NCI-H2227 treated with DMSO at 0.1 percent for 48 hours (cell line): ENCODE measurements around the gene CGB2.
"Not testable (repeated sequence)": the region's sequence is repeated elsewhere in the genome, so short reads cannot be mapped to it uniquely, and the experiment has no call there.

Experiments used
- DNase-seq: peaks from one replicate; lab custom pipeline; 2025; lab: John Stamatoyannopoulos, UW

CGB2 gene

DNA sequence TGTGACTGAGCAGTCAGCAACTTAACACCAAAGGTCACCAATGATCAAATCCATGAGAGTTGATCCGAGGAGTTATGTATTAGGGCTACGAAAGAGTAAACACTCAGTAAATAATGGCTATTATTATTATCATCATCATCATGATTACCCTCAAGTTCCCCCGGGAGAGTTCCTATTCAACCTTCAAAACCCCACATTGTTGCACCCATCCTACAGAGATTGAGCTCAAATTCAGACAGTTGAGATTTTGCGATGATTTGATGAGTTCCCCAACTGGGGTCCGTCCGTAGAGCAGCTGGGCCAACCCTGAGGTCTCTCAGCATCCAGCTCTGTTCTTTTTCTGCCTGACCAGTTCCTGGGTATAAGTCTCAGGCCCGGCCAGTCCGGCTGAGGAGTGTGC is 6.4 kb downstream of the CGB2 start:
- not testable (repeated sequence) for DNase-seq

GRCh38 chr19:49038557-49039276 is 7.0 kb downstream of the CGB2 start:
- not testable (repeated sequence) for DNase-seq

GRCh38 chr19:49039736-49040135 is 8.0 kb downstream of the CGB2 start:
- not testable (repeated sequence) for DNase-seq

GRCh38 chr19:49042177-49042576 is 10.5 kb downstream of the CGB2 start:
- DNase-seq: no peak

- DNase-seq: not testable (repeated sequence)
These were observed 11.0 kb downstream of the CGB2 start for GRCh38 chr19:49042666-49043065.

GRCh38 chr19:49043548-49043947 is 11.9 kb downstream of the CGB2 start, which contains the start of gene CGB5:
Gene CGB5, plus strand, starts transcription at chr19:49043848. Its CDS starts 362 bp downstream, at chr19:49044210.
- not testable (repeated sequence) for DNase-seq

GRCh38 chr19:49049011-49049410 is 17.3 kb downstream of the CGB2 start, which contains the start of gene CGB8:
Gene CGB8, minus strand, starts transcription at chr19:49049111. Its CDS starts 372 bp downstream, at chr19:49048739.
- DNase-seq: not testable (repeated sequence)

DNA sequence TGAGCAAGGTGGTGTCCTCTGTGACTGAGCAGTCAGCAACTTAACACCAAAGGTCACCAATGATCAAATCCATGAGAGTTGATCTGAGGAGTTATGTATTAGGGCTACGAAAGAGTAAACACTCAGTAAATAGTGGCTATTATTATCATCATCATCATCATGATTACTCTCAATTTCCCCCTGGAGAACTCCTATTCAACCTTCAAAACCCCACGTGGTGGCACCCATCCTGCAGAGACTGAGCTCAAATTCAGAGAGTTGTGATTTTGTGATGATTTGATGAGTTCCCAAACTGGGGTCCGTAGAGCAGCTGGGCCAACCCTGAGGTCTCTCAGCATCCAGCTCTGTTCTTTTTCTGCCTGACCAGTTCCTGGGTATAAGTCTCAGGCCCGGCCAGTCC is 18.1 kb downstream of the CGB2 start:
- DNase-seq: not testable (repeated sequence)

- DNase-seq: not testable (repeated sequence)
These were observed 18.8 kb downstream of the CGB2 start for GRCh38 chr19:49050376-49051033.

DNA sequence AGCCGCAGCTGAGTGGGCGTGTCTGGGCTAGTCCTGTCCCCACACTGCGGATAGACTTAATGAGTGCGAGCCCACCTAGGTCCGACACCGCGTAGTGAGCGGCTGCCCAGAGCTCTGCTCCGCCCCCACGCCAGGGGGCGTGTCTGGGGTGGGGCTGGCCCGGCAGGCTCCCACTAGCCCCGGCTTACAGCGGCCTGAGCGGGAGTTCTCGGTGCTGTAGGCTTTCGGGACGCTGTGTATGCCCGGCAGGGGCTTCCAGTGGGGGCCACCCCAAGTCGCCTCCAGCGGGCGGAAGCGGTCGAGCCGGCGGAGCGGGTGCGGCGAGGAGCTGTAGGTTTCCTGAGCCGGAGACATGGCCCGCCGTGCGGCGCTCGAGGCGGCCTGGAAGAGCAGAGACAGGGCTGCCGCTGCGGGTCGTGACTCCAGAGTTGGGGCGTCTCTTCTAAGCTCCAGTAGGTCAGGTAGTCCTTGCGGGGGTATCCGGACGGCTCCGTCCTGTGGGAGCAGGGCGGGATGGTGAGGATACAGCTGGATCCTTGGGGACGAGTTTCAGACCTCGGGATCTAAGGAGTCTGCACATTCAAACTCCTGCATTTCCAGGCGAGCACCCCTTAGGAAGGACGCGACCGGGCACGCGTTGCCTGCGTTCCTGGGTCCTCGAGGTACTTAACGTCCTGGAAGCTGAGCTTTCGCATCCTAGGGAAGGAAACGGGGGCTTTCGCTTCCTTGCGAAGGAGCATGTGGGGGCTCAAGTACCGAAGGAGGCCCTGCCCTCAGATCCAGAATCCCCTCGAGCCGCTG is 24.6 kb downstream of the CGB2 start:
- DNase-seq: no peak

GRCh38 chr19:49056902-49057596 is 25.4 kb downstream of the CGB2 start:
- DNase-seq: not testable (repeated sequence)

DNA sequence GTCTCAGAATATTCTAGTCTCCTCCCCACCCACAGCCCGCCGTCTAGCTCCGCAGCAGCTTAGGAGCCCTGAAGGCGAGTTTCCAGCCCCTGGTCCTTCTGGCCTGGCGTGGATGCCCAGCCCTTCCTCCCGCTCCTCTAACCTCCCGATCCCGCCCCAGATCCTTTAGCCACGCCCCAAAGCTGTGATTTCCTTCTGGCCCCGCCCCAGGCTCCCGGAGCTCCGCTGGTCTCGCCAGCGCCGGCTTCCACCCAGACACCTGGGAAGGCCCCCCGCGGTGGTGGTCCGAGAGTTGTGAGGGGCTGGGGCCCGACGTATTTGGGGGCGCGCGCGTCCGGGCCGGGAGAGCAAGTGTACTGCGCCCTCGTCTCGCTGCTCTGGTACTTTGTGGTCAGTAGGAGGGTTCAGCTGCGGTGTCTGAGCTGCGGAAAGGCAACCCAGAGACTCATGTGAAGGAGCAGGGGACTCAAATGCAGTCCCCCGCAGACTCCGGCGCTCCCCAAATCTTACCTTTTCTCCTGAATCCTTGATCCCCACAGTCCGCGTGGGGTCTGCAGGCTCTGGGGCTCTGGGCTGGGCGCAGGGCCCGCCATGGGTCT is 26.0 kb downstream of the CGB2 start, which contains the start of gene CGB7:
Gene CGB7, minus strand, starts transcription at position 114 of the 599 bp plus-strand sequence. CDS start 2,374 bp downstream, outside the sequence.
- no peak for DNase-seq

GRCh38 chr19:49058562-49058961 is 26.9 kb downstream of the CGB2 start:
- DNase-seq: no peak

- DNase-seq: no peak
These were observed 27.4 kb downstream of the CGB2 start for GRCh38 chr19:49059053-49059452.

GRCh38 chr19:49061000-49061399 is 29.3 kb downstream of the CGB2 start:
- no peak for DNase-seq

DNA sequence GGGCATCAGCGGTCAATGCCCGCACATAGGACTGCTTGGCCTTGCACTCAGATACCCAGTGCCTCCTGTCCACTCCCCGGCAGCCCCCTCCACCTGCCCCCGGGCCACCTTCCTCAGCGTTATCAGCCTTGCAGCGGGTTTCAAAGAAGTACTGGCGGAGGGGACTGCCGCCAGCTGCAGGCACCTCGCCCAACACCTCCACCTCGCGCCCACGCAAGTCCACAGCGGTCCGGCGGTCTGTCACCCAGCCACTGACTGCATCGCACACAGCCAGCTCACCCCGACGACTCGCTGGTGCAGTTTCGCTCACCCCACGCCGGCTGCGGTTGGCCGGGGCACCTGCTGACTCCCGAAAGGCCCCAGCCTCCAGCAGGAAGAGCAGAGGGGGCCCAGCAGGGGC is 29.8 kb downstream of the CGB2 start:
- no peak for DNase-seq

- no peak for DNase-seq
These were observed 32.4 kb downstream of the CGB2 start for GRCh38 chr19:49064029-49064629.

- DNase-seq: no peak
These were observed 33.3 kb downstream of the CGB2 start, which contains the start of gene NTF4 for GRCh38 chr19:49064768-49065611. Gene NTF4, minus strand, starts transcription at chr19:49064818. Its CDS starts 2,821 bp downstream, at chr19:49061997.

- no peak for DNase-seq
These were observed 34.3 kb downstream of the CGB2 start for GRCh38 chr19:49065905-49066512.
